IPS-11a (cell line): ENCODE measurements around the gene SBF2.
"Not testable (repeated sequence)": the region's sequence is repeated elsewhere in the genome, so short reads cannot be mapped to it uniquely, and the experiment has no call there.

Experiments
- H3K4me3 ChIP-seq: one replicate; pipeline ENCODE4 v1.5.1; 2013; ENCODE audit warnings: low read depth, low read length, control low read depth

SBF2 gene

DNA sequence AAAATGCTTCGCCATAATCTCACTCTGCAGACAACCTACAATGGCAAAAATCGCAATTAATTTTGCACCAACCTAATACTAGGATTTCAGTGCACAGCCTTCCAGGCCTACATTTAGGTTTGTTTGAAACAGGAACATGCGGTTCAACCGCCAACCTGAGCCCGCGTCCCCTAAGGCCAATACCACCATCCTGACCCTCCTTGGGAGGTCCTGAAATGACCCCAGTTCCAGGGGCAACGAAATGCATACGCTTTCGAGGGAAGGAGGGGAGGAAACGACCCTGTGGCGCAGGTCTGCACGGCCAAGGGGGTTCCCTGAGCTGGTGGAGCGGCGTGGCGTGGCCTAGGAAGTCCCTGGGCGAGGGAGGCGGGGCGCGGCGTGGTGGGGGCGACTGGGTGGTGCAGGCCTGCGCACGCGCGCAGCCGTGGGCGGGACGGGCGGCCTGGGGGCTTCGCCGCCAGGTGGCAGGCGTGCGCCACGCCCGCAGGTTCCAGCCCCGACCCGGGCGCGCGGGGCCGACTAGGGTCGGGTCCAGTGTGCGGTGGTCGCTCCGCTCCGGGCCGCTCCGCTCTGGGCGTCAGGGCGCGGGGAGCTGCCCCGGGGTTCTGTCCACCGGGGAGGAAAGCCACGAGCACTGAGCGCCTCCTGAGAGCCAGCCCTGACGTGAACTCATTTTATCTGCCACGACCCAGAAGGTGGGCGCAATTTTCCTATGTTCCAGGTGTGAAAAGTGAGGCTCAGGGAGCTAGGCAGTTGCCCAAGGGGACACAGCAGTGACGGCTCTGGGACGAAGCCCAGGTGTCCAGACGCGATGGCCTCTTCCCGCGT, 536.0 kb downstream of the SBF2 start:
- H3K4me3 ChIP-seq: peak overlapping the region; percentile 39

DNA sequence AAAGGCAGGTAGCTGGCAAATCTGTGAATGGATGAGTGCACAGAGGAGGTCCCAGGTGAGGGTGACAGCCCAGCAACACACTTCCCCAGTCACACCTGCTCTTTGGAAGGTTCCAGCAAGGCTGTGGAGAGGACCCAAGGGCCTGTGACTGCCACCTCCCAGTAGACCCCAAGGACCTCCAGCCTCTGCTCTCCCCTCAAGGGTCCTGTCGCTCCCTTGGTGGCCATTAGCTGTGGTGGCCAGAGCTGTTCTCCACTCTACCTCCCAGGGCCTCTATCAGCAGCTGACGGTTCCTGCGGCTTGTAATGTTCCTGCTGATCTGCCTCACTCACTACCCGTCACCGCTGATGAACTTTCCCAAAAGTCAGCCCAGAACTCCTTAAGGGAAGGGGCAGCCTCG, 537.1 kb downstream of the SBF2 start:
- no peak overlapping the region for H3K4me3 ChIP-seq

DNA sequence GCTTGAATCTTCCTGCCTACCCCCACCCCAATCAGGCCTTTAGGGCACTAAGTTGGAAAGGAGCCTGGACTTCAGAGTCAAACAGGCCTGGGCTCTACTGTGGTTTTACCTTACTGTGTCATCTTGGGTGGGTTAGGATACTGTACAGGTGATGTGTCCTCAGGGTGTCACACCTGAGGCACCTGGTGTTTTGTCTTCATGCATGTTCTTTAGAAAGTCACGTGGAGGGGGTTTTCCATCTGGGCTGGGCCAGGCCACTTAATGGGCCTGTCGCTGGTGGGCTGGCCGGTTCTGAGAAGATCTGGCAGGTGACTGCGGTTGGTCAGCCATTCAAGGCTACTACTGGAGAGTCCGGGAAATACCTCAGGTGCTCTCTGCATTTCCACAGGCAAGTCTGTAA, 537.6 kb downstream of the SBF2 start:
- no peak overlapping the region for H3K4me3 ChIP-seq

DNA sequence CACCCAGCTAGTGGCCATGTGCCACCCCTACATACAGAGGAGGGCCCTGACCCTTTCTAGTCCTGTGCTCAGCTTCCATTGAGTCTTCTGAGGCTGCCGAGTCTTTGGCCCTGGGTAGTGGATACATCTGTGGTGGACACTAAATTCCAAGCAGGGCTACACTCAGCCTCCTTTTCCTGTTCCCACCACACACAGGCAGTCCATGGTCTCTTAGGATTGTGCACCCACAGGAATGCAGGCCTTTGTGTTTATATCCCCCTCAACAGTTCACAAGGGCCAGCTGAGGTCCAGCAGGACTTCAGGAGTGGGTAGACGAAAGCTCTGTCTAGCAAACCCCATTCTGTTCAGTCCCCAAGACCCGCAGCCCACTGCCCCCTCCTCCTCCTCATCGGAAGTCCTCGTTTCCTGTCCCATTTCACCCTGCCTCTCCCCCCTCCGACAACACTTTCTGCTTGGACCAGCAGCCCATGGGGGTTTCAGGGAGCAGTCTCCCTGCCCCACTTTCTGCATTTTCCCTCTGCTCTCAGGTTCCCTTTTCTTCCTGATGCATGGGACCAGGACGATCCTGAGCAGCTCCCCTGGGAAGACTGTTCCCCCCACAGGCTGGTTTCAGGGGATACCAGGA, 538.3 kb downstream of the SBF2 start:
- H3K4me3 ChIP-seq: no peak overlapping the region

DNA sequence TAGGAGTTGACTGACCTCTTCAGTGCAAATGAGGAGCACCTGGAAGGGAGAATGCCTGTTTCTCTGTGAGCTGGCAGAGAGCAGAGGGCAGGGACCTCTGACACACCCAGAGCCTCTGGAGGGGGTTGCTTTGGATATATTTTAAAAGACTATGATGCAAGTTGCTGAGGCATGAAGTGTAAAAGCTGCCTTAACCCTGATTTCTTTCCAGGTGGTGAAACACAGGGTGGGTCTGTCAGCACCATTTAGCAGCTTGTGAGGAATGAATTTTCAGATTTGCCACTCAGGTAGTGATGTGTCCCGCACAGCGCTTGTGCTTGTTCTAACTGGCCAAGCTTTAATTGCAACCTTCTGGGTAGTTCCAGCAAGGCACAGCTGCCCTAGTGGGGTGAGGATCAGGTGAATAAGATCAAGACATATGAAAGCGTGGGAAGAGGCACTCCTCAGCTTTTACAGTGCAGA, 540.0 kb downstream of the SBF2 start:
- H3K4me3 ChIP-seq: no peak overlapping the region

DNA sequence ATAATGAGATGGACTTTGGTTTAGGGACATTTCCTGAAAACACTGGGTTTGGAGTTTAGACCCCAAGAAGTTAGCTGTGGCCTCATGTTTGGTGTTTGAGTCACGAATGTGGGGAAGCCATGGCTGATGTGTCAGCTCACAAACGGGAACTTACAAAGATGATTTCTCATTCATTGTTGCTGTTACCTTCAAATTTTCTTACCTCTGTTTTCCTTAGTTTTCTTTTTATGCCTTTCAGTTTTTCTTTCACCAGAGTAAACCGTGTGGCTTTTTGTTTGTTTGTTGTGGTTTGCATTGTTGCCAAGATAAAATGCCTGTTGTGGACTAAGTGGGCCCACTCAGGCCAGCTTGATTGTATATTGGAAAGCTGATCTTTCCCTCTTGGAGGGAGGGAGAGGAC, 541.0 kb downstream of the SBF2 start:
- no peak overlapping the region for H3K4me3 ChIP-seq

DNA sequence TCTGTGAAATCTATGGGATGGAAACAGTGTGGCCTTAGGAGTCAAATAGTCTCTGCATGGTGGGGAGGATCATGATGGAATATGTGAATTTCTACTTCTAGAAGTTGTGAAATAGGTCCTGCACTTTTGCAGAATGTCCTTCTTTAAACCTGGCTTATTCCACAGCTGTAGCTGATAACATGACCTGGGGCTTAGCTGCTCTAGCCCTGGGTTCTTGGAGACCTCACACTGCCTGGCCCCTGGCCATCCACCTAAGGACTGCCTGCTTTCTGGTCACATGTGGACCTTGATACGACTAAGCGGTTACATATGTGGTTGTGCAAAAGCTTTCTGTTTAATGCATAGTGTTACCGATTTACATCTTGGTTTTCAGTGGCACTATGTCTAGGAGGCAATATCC, 541.9 kb downstream of the SBF2 start:
- no peak overlapping the region for H3K4me3 ChIP-seq

DNA sequence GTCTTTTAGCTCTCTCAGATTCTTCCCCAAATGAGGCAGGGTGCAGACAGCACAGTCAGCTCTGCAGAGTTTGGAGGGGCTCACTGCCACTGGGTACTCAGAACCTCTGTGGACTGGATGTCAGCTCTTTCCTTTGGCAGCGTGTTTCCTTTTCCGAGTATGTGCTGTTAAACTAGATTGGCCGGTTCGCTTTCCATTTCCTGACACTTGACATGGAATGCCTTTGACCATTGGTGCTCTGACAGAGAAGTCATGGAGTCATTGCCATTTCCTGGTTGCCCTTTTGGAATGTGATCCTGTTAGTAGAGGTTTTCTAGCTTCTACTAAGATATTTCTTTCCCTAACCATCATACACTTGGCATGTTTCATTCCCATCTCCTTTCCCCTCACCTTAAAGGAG, 543.5 kb downstream of the SBF2 start:
- H3K4me3 ChIP-seq: no peak overlapping the region

DNA sequence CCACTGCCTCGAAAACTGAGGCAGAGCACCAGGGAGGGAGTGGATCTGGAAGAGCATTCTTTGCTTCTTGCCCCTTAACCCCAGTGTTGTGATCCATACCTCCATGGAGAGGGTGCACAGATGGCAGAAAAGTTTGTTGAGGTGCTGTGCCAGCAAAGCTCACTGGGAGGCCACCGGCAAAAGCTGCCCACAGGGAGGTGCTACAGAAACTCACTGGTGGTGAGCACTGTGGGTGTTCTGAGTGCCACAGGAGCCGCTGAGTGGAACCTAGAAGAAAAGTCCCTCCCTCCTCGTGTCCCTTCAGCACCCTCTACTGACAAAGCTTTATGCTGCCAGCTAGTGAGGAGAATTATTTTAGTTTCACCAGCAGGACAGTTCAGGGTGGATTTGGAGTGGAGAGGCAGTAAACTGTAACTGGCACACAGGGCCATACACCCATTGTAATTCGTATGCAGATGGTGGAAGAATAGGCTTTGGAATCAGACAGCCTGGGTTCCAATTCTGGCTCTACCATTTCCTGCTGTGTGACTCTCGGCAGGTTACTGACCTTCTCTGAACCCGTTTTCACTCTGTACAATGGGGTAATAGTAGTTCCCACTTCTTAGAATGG, 545.6 kb downstream of the SBF2 start:
- no peak overlapping the region for H3K4me3 ChIP-seq

DNA sequence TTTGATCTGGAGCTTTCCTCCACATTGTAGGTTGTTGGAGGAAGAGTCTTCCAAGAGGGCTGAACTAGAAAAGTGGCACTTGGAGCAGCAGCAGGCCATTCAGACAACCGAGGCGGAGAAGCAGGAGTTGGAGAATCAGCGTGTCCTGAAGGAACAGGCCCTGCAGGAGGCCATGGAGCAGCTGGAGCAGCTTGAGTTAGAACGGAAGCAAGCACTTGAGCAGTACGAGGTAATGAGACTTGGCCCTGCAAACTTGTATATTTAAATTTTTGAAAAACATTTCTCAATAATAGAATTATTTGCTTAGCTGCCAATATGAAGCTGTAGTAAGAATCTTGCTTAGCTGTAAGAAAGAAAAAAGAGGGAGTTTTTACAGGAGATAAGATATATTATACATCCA, 546.2 kb downstream of the SBF2 start:
- no peak overlapping the region for H3K4me3 ChIP-seq

DNA sequence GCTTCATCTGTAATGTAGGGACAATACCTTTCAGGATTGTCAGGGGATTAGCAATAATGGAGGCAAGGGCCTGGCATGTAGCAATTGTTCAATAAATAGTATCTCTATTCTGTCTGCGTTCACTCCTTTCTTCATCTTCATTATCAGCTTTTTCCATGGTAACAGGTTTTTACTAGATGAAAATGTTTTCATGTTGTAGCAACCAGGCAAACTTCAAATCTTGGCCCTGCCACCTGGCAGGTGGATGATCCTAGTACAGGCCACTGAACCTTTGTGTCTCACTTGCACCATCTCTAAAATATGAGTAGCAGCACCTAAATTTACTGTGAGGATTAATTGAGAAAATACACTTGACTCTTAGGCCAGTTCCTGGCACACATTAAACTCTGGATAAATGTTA, 546.8 kb downstream of the SBF2 start:
- no peak overlapping the region for H3K4me3 ChIP-seq

DNA sequence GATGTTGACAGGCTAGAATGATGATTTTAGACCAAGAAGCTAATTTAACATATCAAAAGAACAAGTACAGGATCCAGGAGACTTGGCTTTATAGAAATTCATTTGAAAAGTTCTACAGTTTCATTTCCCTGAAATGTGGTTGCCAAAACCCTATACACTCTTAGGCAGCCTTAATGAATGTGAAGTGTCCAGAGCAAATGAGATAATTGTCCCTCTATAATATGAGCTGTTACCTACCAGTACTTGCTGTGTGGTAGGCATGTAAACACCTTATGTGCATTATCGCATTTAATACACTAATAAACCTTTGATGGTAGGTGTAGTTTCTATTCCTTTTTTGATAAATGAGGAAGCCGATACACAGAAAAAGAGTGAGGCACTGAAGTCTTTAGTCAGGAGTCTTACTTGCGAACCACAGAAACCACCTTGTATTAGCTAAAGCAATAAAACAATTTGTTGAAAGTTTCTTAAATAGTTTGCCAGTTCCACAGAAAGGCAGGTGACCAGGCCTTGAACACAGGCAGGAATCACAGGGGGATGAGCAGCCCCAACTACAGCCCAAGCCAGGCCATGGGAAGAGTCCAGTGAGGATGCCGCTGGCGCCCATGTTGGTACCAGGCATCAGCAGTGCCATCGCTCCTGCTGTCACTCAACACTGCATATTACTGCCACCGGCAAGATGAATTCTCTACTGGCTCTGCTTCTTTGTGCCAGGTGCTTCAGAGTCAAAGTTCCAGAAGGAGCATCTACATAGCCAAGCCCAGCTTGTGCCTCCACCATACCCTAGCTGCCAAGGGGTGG, 548.4 kb downstream of the SBF2 start:
- H3K4me3 ChIP-seq: no peak overlapping the region

DNA sequence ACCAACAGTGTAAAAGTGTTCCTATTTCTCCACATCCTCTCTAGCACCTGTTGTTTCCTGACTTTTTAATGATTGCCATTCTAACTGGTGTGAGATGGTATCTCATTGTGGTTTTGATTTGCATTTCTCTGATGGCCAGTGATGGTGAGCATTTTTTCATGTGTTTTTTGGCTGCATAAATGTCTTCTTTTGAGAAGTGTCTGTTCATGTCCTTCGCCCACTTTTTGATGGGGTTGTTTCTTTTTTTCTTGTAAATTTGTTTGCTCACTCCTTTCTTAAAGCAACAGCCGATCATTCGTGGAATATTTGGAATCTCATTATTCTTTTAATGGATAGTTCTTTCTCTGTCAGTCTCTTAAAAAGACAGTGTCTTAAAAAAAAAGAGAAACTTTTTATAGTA, 550.5 kb downstream of the SBF2 start:
- H3K4me3 ChIP-seq: not testable (repeated sequence)

DNA sequence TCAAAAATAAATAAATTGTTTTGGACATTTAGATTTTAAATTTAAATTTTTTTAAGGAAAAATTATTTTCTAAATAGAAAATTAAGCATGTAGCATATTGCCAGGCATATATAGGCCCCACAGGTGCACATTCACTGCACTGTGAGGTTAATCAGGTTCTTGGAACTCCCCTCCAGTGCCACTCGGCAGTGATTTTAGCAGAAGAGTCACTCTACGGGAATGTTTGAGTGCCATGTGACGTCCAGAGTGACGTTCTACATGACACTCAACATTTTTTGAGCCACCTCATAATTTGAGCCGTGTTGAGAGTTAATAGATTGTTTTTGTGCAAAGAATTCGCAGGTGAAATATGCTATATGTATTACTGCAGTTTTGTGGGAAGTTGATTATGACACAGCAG, 552.8 kb downstream of the SBF2 start:
- no peak overlapping the region for H3K4me3 ChIP-seq

DNA sequence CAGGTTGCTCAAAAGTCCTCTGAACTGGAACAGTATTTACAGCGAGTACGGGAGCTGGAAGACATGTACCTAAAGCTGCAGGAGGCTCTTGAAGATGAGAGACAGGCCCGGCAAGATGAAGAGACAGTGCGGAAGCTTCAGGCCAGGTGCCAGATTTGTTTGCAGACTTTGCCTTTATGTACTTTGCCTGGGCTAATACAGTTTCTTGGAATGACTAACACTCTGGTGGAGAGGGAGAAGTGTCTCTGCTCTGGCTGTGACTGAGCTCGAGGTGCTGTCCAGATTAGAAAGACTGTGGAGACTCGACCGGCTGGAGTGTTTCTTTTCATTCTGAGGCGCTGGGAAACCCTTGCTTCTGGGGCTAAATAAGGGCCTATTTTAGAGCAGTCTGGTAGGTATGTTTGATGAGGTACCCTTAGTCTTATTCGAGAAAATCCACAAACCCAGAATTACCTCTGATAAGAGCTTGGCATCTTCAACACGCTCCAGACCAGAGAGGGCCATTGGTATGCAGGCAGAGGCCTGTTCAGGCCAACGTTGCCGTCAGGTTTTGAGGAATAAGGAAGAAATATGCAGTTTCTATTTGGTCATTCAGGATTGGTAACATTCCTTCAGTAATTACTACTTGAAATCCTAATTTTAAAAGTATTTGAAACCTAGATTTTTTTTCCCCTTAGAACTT, 553.7 kb downstream of the SBF2 start:
- H3K4me3 ChIP-seq: no peak overlapping the region

DNA sequence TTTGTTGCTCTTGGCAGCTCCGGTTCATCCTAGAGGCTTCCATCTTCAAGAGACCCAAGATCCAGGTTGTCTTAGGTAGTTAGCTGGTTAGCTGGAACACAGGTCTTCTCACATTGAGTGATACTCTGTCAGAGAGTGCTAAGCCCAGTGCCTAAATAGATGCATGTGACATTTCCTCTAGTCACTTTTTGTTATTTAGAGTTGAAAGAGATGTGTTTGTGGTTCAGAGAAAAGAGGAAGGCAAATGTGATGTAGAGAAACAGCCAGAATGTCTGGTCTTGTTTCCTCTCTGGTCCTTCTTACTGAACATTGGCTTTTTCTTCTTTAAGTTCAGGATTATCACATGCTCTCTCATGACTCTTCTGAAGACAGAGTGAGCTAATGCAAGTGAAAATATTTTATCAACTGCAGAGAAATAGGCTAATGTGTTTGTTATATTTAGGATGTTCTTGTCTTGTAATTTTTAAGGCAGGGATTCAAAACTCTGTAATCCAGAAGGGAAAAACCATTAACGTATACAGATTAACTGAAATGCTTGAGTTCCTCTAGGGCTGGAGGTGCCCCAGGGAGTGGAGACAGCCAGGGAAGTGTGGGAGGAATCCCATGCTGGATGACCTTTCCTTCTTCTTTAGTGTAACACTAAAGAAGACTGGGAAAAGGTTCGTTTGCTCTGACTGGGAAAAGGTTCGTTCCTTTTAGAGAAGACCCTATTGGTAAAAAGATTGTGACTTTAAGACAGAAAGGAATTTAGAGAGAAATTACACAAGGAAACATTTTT, 554.7 kb downstream of the SBF2 start:
- no peak overlapping the region for H3K4me3 ChIP-seq

DNA sequence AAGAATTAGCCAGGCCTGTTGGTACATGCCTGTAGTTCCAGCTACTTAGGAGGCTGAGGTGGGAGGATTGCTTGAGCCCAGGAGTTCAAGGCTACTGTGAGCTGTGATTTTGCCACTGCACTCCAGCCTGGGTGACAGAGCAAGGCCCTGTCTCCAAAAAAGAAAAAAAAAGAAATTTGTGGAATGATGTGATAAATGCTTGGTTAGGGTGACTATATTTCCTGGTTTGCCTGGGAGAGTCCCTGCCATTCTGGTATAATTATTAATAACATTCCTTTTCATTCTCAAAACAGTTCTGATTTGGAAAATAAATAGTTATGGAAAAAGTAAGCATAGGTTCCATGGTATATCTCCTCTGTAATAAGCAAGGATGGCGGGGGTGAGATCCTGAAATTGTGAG, 555.3 kb downstream of the SBF2 start:
- no peak overlapping the region for H3K4me3 ChIP-seq

DNA sequence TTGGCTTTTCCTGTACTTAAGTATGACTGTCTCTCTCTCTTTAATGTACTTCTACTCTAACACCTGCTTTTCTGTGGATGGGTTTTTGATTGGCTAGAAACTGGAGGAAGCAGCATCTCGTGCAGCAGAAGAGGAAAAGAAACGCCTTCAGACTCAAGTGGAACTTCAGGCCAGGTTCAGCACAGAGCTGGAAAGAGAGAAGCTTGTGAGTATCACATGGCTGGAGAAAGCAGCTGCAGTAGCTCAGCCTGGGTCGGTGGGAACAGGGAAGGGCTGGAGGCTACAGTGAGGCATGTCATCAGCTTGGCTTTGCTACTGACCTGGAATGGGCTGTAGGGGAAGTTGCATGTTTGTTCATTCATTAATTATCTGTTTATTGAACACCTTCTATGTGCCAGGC, 555.9 kb downstream of the SBF2 start:
- H3K4me3 ChIP-seq: no peak overlapping the region

DNA sequence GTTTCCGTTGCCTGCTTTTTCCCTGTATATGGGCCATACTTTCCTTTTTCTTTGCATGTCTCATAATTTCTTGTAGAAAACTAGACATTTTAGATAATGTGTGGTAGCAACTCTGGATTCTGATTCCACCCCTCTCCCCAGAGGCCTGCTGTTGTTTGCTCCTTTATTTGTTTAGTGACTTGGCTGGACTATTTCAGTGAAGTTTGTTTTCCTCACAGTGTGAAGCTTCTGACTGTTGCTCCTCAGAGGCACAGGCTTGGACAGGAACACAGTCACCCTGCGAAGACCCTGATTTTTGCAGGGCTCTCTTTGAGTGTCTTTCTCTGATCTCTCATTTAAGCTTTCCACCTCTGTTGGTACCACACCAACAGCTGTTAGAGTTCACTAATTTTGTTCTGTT, 557.7 kb downstream of the SBF2 start:
- H3K4me3 ChIP-seq: no peak overlapping the region

DNA sequence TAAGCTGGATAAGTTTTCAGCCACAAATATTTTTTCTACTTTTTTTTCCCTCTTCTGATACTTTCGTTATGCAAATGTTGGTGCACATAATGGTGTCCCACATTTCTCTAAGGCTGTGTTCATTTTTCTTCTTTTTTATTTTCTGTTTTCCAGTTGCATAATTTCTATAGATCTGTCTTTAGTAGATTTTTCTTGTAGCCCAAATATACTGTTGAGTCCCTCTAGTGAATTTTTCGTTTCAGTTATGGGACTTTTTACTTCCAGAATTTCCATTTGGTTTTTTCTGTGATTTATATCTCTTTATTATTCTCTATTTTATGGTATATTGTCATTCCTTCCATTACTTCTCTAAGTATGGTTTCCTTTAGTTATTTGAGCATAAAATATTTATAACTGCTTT, 558.1 kb downstream of the SBF2 start:
- H3K4me3 ChIP-seq: no peak overlapping the region
